KMS-11 (cell line): Measurements from ENCODE around the gene RAB34.

Experiments used
- H2AFZ ChIP-seq: fragments of 200-600 bp; sonication (generic); 2 replicates; pipeline ENCODE4 v1.6.1; 2016; ENCODE audit warnings: antibody characterized with exemption, mixed run types, low read depth
- H3K27ac ChIP-seq: fragments of 200-600 bp; sonication (generic); 2 replicates; pipeline ENCODE4 v1.6.1; 2016; ENCODE audit warnings: mild to moderate bottlenecking, mixed run types
- H3K27me3 ChIP-seq: fragments of 200-600 bp; sonication (generic); 2 replicates; pipeline ENCODE4 v1.6.1; 2017; ENCODE audit warnings: mild to moderate bottlenecking, low read depth, mixed run types, moderate library complexity; ENCODE audit not compliant: insufficient read depth
- H3K36me3 ChIP-seq: fragments of 200-600 bp; sonication (generic); 2 replicates; pipeline ENCODE4 v1.6.1; 2017; ENCODE audit warnings: mild to moderate bottlenecking, mixed run types; ENCODE audit not compliant: insufficient read depth
- H3K4me1 ChIP-seq: fragments of 200-600 bp; sonication (generic); 2 replicates; pipeline ENCODE4 v1.6.1; 2016; ENCODE audit warnings: mild to moderate bottlenecking, low read depth, mixed run types; ENCODE audit not compliant: poor library complexity, severe bottlenecking
- H3K4me2 ChIP-seq: fragments of 200-600 bp; sonication (generic); 2 replicates; pipeline ENCODE4 v1.7.0; 2016; ENCODE audit warnings: mild to moderate bottlenecking, mixed run types
- H3K4me3 ChIP-seq: fragments of 200-600 bp; sonication (generic); IDR thresholded peaks from 2 replicates; pipeline ENCODE4 v1.6.1; 2017; ENCODE audit warnings: low read depth, low read length, mixed read lengths; ENCODE audit not compliant: insufficient read depth
- H3K79me2 ChIP-seq: fragments of 200-600 bp; sonication (generic); 2 replicates; pipeline ENCODE4 v1.6.1; 2016; ENCODE audit warnings: low read depth, mixed run types; ENCODE audit not compliant: insufficient read depth
- H3K9ac ChIP-seq: fragments of 200-600 bp; sonication (generic); 2 replicates; pipeline ENCODE4 v1.6.1; 2016; ENCODE audit warnings: mild to moderate bottlenecking, mixed run types
- H4K20me1 ChIP-seq: fragments of 200-600 bp; sonication (generic); 2 replicates; pipeline ENCODE4 v1.6.1; 2016; ENCODE audit warnings: mild to moderate bottlenecking, mixed run types; ENCODE audit not compliant: insufficient read depth
- CTCF ChIP-seq: fragments of 200-600 bp; sonication (generic); conservative IDR thresholded peaks from 2 replicates; pipeline ENCODE4 v1.6.1; 2017; ENCODE audit warnings: low read depth, mild to moderate bottlenecking, antibody characterized with exemption, low read length, moderate library complexity, mixed read lengths

Gene RAB34

GRCh38 chr17:28707339-28707720 lies 10.3 kb downstream of the RAB34 start:
- Histone ChIP-seq H4K20me1 (no peaks in the 10 kb centered on the region), H3K79me2 (no peaks in the 10 kb centered on the region), H3K4me3 (no peak overlapping the region), H3K9ac (no peak overlapping the region), H3K27me3 (no peaks in the 10 kb centered on the region; the same call in 1 of the 2 replicates), H2AFZ (no peak overlapping the region), H3K27ac (no peak overlapping the region), H3K4me2 (no peak overlapping the region), H3K4me1 (no peaks in the 10 kb centered on the region), H3K36me3 (no peaks in the 10 kb centered on the region)
- no peak for TF ChIP-seq CTCF

- Histone ChIP-seq H4K20me1 (no peaks in the 10 kb centered on the region), H2AFZ (no peak overlapping the region), H3K36me3 (no peaks in the 10 kb centered on the region), H3K4me1 (no peaks in the 10 kb centered on the region), H3K79me2 (no peaks in the 10 kb centered on the region), H3K9ac (no peak overlapping the region), H3K27ac (no peak overlapping the region), H3K4me2 (no peak overlapping the region), H3K4me3 (no peak overlapping the region), H3K27me3 (no peaks in the 10 kb centered on the region)
- no peak for TF ChIP-seq CTCF
These were observed 11.0 kb downstream of the RAB34 start for GRCh38 chr17:28706471-28707338.

- no peaks in the 10 kb centered on the region for H3K27me3 ChIP-seq
- no peaks in the 10 kb centered on the region for H3K79me2 ChIP-seq
- H3K9ac ChIP-seq, result no peak overlapping the region
- no peak for TF ChIP-seq CTCF
- no peak overlapping the region for H3K4me3 ChIP-seq
- no peak overlapping the region for H2AFZ ChIP-seq
- no peaks in the 10 kb centered on the region for H3K4me1 ChIP-seq
- no peak overlapping the region for H3K27ac ChIP-seq
- H4K20me1 ChIP-seq, result no peaks in the 10 kb centered on the region
- H3K4me2 ChIP-seq, result no peak overlapping the region
- H3K36me3 ChIP-seq, result no peaks in the 10 kb centered on the region; the same call in 1 of the 2 replicates
These were observed 11.8 kb downstream of the RAB34 start for GRCh38 chr17:28705728-28706334.

- no peak for TF ChIP-seq CTCF
- no peak overlapping the region for H3K9ac ChIP-seq
- no peaks in the 10 kb centered on the region; the same call in 1 of the 2 replicates for H3K36me3 ChIP-seq
These were observed 12.5 kb downstream of the RAB34 start for GRCh38 chr17:28705074-28705659.

More at GRCh38 chr17:28705074-28705659, 12.5 kb downstream of the RAB34 start:
- H2AFZ ChIP-seq, result no peak overlapping the region
- no peaks in the 10 kb centered on the region for H4K20me1 ChIP-seq
- no peaks in the 10 kb centered on the region for H3K79me2 ChIP-seq
- H3K27ac ChIP-seq, result no peak overlapping the region
- no peaks in the 10 kb centered on the region for H3K4me1 ChIP-seq
- no peaks in the 10 kb centered on the region for H3K27me3 ChIP-seq
- no peak overlapping the region for H3K4me3 ChIP-seq
- no peak overlapping the region for H3K4me2 ChIP-seq
